ENCODE measurements around the gene AUTS2. TPM values are rescaled to one million over a fixed set of nuclear protein-coding genes. Genes with fewer than 3 reads are reported as not detected.

The AUTS2 gene
- polyA plus RNA-seq, 1 donor from 2014 or later: 97.3 TPM

GRCh38 chr7:70479153-70480021 lies 881.1 kb downstream of the AUTS2 start:
- H3K9me2 ChIP-seq (ENCODE audit: insufficient read depth, low read length): no peaks in the 10 kb centered on the region
- no peak for TF ChIP-seq RAD21 (conservative IDR thresholded peaks at IDR 0.05)
- no peak for TF ChIP-seq TAF1 (IDR thresholded peaks at IDR 0.05; ENCODE audit: low read depth)
- no peak for TF ChIP-seq REST (IDR thresholded peaks at IDR 0.05; ENCODE audit: borderline replicate concordance)
- no peak for TF ChIP-seq MXI1 (conservative IDR thresholded peaks at IDR 0.05; ENCODE audit: poor library complexity, severe bottlenecking)
- no peak for TF ChIP-seq EP300 (conservative IDR thresholded peaks at IDR 0.05; ENCODE audit: poor library complexity, severe bottlenecking)
- no peak for TF ChIP-seq EZH2 (IDR thresholded peaks at IDR 0.05; ENCODE audit: borderline replicate concordance, insufficient read depth, low read length, poor library complexity, severe bottlenecking)
- TF ChIP-seq CTCF (IDR thresholded peaks at IDR 0.05; ENCODE audit: poor library complexity, severe bottlenecking): no peak
- TF ChIP-seq SMC3 (conservative IDR thresholded peaks at IDR 0.05; ENCODE audit: poor library complexity): no peak
- TF ChIP-seq POLR2AphosphoS5 (IDR thresholded peaks at IDR 0.05): no peak
- H3K9ac ChIP-seq (ENCODE audit: low read length): no peak overlapping the region
- H3K27me3 ChIP-seq (ENCODE audit: insufficient read depth, low read depth, low read length): no peaks in the 10 kb centered on the region
- H3K4me3 ChIP-seq (ENCODE audit: low read length): no peak overlapping the region
- no peaks in the 10 kb centered on the region for H3K9me3 ChIP-seq (ENCODE audit: low read length)
- no peaks in the 10 kb centered on the region for H4K20me1 ChIP-seq (ENCODE audit: insufficient read depth)
- H3K27ac ChIP-seq (ENCODE audit: low read length): no peak overlapping the region
- H2AFZ ChIP-seq (ENCODE audit: low read depth, low read length): no peak overlapping the region
- H3K36me3 ChIP-seq (ENCODE audit: insufficient read depth, low read length): no peaks in the 10 kb centered on the region
- H3K79me2 ChIP-seq (replicated peaks; ENCODE audit: insufficient read depth, low read length): no peaks in the 10 kb centered on the region
- H3F3A ChIP-seq (ENCODE audit: insufficient read depth, low read length, poor library complexity, severe bottlenecking): no peaks in the 10 kb centered on the region
- H3K4me2 ChIP-seq (ENCODE audit: low read length): no peak overlapping the region

- no peaks in the 10 kb centered on the region for H4K20me1 ChIP-seq (ENCODE audit: insufficient read depth)
- H3K79me2 ChIP-seq (replicated peaks; ENCODE audit: insufficient read depth, low read length): no peaks in the 10 kb centered on the region
- H3K9ac ChIP-seq (ENCODE audit: low read length): no peak overlapping the region
- no peaks in the 10 kb centered on the region for H3K9me2 ChIP-seq (ENCODE audit: insufficient read depth, low read length)
- no peak overlapping the region for H3K4me3 ChIP-seq (ENCODE audit: low read length)
- no peak for TF ChIP-seq EZH2 (IDR thresholded peaks at IDR 0.05; ENCODE audit: borderline replicate concordance, insufficient read depth, low read length, poor library complexity, severe bottlenecking)
- no peak for TF ChIP-seq RAD21 (conservative IDR thresholded peaks at IDR 0.05)
- TF ChIP-seq TAF1 (IDR thresholded peaks at IDR 0.05; ENCODE audit: low read depth): no peak
- TF ChIP-seq REST (IDR thresholded peaks at IDR 0.05; ENCODE audit: borderline replicate concordance): no peak
- TF ChIP-seq MXI1 (conservative IDR thresholded peaks at IDR 0.05; ENCODE audit: poor library complexity, severe bottlenecking): no peak
- TF ChIP-seq POLR2AphosphoS5 (IDR thresholded peaks at IDR 0.05): no peak
- no peak for TF ChIP-seq CTCF (IDR thresholded peaks at IDR 0.05; ENCODE audit: poor library complexity, severe bottlenecking)
- TF ChIP-seq EP300 (conservative IDR thresholded peaks at IDR 0.05; ENCODE audit: poor library complexity, severe bottlenecking): no peak
- TF ChIP-seq SMC3 (conservative IDR thresholded peaks at IDR 0.05; ENCODE audit: poor library complexity): no peak
- no peak overlapping the region for H2AFZ ChIP-seq (ENCODE audit: low read depth, low read length)
- no peaks in the 10 kb centered on the region for H3K27me3 ChIP-seq (ENCODE audit: insufficient read depth, low read depth, low read length)
- no peak overlapping the region for H3K27ac ChIP-seq (ENCODE audit: low read length)
- H3K4me2 ChIP-seq (ENCODE audit: low read length): no peak overlapping the region
- H3K36me3 ChIP-seq (ENCODE audit: insufficient read depth, low read length): no peaks in the 10 kb centered on the region
- no peaks in the 10 kb centered on the region for H3F3A ChIP-seq (ENCODE audit: insufficient read depth, low read length, poor library complexity, severe bottlenecking)
- H3K9me3 ChIP-seq (ENCODE audit: low read length): no peaks in the 10 kb centered on the region
Observed at GRCh38 chr7:70480927-70481569, 882.8 kb downstream of the AUTS2 start.
